NCI-H345 treated with DMSO at 0.1 percent for 48 hours (cell line): ENCODE results near the gene DNAJA2.
"Not testable (repeated sequence)": the region's sequence is repeated elsewhere in the genome, so short reads cannot be mapped to it uniquely, and the experiment has no call there.

Source experiments
- DNase-seq: peaks from one replicate; lab custom pipeline; 2025; ENCODE audit not compliant: unreplicated experiment; lab: John Stamatoyannopoulos, UW

Gene DNAJA2

GRCh38 chr16:46975908-46976470 is 2.5 kb upstream of the DNAJA2 start:
- no peak for DNase-seq

GRCh38 chr16:46975165-46975564 is 1.7 kb upstream of the DNAJA2 start:
- no peak for DNase-seq

GRCh38 chr16:46974352-46974751 is 878 bp upstream of the DNAJA2 start:
- DNase-seq: no peak

GRCh38 chr16:46973996-46974324 is 486 bp upstream of the DNAJA2 start:
- no peak for DNase-seq

GRCh38 chr16:46972429-46973206 is 856 bp downstream of the DNAJA2 start:
- no peak for DNase-seq

GRCh38 chr16:46971271-46971670 is 2.2 kb downstream of the DNAJA2 start:
- DNase-seq: no peak

GRCh38 chr16:46970089-46970488 is 3.4 kb downstream of the DNAJA2 start:
- no peak for DNase-seq

- no peak for DNase-seq
Measured at GRCh38 chr16:46968063-46968435, 5.4 kb downstream of the DNAJA2 start.

GRCh38 chr16:46962629-46963028 is 10.8 kb downstream of the DNAJA2 start:
- DNase-seq: no peak

GRCh38 chr16:46961373-46962353 is 11.8 kb downstream of the DNAJA2 start:
- DNase-seq: no peak

GRCh38 chr16:46954562-46954961 is 18.9 kb downstream of the DNAJA2 start:
- DNase-seq: no peak

- no peak for DNase-seq
Measured at GRCh38 chr16:46950009-46950408, 23.5 kb downstream of the DNAJA2 start.

GRCh38 chr16:46949241-46949892 is 24.1 kb downstream of the DNAJA2 start:
- no peak for DNase-seq

- DNase-seq: no peak
Measured at GRCh38 chr16:46948548-46949166, 24.8 kb downstream of the DNAJA2 start.

GRCh38 chr16:46947900-46948547 is 25.4 kb downstream of the DNAJA2 start:
- no peak for DNase-seq

- DNase-seq: not testable (repeated sequence)
Measured at GRCh38 chr16:46944713-46945112, 28.8 kb downstream of the DNAJA2 start.

- no peak for DNase-seq
Measured at GRCh38 chr16:46937536-46937935, 35.9 kb downstream of the DNAJA2 start.

- DNase-seq: no peak
Measured at GRCh38 chr16:46932802-46933201, 40.7 kb downstream of the DNAJA2 start.

GRCh38 chr16:46930861-46931260 is 42.6 kb downstream of the DNAJA2 start:
- DNase-seq: no peak
